NCI-H82 treated with DMSO at 0.1 percent for 48 hours (cell line): ENCODE data around the gene FRMD4A.
"Not testable (repeated sequence)": the region's sequence is repeated elsewhere in the genome, so short reads cannot be mapped to it uniquely, and the experiment has no call there.

Source experiments
- DNase-seq: peaks from one replicate; lab custom pipeline; 2025; ENCODE audit not compliant: unreplicated experiment; lab: John Stamatoyannopoulos, UW

FRMD4A gene

DNA sequence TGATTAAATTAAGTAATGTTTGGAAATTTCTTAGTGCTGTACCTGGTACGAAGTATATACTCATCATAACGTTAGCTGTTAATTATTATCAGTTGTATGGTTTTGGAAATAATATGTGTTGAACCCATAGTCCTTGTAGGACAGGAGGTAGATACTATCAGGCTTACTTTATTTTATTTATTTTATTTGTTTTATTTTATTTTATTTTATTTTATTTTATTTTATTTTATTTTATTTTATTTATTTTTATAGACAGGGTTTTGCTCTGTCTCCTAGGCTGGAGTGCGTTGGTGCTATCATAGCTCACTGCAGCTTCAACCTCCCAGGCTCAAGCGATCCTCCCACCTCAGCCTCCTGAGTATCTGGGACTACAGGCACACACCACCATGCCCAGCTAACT lies 465.5 kb downstream of the FRMD4A start:
- DNase-seq, result not testable (repeated sequence)

GRCh38 chr10:13862546-13863233 lies 468.0 kb downstream of the FRMD4A start:
- DNase-seq, result no peak

- DNase-seq, result no peak
Measured at GRCh38 chr10:13860886-13861285, 469.8 kb downstream of the FRMD4A start.

DNA sequence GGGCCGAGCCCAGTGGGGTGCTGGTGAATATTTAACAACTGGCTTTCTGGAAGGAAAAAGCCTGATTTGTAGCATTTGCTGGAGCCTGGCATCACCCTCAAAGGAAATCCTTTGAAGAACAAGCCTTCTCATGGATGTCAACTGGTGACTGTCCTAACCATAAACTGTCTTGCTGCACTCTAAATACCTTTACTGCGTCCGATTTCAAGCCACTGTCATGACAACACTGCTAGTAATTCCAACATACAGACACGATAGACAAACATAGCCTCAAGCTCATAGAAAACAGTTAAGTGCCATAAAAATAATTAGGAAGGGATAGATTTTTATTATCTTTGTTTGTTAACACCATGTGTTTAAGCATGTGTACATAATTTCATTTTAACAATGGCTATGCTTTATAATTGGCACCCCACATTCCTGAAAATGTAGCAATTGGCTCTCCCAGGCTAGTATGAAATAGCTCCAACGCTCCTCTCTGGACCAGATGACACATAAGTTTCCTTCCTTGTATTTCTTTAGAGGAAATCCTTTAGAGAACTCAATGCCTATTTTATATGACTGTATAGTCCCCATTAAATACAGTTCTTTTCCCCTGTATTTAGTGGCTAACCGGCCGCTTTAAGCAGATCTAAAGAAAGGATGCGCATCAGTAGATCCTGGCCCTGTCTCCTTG lies 470.6 kb downstream of the FRMD4A start:
- no peak for DNase-seq

- DNase-seq, result no peak
Measured at GRCh38 chr10:13858709-13859108, 472.0 kb downstream of the FRMD4A start.

DNA sequence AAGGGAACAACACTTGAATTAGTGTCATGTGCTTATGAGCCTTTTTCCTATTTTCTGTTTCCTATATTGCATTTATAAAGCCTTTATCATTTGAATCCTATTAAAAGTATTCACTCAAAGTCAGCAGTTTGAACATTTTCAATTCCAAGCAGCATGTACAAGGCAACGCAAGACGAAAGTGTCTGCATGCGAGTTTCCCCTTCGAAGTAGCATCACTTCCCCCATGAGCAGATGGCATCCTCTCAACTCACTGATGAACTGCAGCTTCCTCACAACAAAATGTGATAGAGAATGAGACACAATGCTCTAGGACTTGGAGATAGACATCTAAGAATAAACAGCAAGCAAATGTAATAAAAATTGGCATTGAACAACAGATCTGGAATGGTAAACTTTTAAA lies 473.3 kb downstream of the FRMD4A start:
- no peak for DNase-seq

- DNase-seq, result no peak
Measured at GRCh38 chr10:13853854-13854253, 476.9 kb downstream of the FRMD4A start.

GRCh38 chr10:13852872-13853271 lies 477.9 kb downstream of the FRMD4A start:
- DNase-seq, result no peak

DNA sequence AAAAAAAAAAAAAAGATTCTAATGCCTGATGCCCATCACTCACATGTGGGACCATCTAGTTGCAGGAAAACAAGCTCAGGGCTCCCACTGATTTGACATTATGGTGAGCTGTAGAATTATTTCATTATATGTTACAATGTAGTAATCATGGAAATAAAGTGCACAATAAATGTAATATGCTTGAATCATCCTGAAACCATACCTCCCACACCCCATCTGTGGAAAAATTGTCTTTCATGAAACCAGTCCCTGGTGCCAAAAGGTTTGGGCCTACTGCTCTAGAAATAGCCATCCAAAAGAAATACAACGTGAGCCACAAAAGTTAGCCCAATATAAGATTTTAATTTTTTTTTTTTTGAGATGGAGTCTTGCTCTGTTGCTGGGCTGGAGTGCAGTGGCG lies 478.8 kb downstream of the FRMD4A start:
- DNase-seq, result no peak

- DNase-seq, result no peak
Measured at GRCh38 chr10:13848520-13849445, 481.9 kb downstream of the FRMD4A start.

- DNase-seq, result no peak
Measured at GRCh38 chr10:13847201-13847631, 483.5 kb downstream of the FRMD4A start.

DNA sequence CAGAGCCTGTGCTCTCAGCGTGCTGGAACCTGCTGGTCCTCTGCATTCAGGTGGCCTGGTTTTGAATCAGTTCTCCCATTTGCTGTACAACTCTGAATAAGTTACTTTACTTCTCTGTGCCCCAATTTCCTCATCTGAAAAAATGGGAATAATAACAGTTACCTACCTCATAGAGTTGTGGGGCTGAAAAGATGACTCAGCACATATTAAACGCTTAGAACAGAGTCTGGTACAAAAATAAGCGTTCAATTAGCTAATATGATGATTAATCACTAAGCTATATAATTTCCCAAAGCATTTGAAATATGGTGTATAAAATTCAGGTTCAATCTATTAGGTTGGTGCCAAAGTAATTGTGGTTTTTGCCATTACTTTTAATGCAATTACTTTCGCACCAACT lies 484.8 kb downstream of the FRMD4A start:
- DNase-seq, result no peak

- no peak for DNase-seq
Measured at GRCh38 chr10:13844651-13845050, 486.1 kb downstream of the FRMD4A start.

- DNase-seq, result no peak
Measured at GRCh38 chr10:13842117-13842516, 488.6 kb downstream of the FRMD4A start.

- no peak for DNase-seq
Measured at GRCh38 chr10:13840036-13840435, 490.7 kb downstream of the FRMD4A start.

- DNase-seq, result no peak
Measured at GRCh38 chr10:13839430-13839990, 491.2 kb downstream of the FRMD4A start.

GRCh38 chr10:13839030-13839429 lies 491.7 kb downstream of the FRMD4A start:
- no peak for DNase-seq

GRCh38 chr10:13837966-13838365 lies 492.8 kb downstream of the FRMD4A start:
- DNase-seq, result no peak

DNA sequence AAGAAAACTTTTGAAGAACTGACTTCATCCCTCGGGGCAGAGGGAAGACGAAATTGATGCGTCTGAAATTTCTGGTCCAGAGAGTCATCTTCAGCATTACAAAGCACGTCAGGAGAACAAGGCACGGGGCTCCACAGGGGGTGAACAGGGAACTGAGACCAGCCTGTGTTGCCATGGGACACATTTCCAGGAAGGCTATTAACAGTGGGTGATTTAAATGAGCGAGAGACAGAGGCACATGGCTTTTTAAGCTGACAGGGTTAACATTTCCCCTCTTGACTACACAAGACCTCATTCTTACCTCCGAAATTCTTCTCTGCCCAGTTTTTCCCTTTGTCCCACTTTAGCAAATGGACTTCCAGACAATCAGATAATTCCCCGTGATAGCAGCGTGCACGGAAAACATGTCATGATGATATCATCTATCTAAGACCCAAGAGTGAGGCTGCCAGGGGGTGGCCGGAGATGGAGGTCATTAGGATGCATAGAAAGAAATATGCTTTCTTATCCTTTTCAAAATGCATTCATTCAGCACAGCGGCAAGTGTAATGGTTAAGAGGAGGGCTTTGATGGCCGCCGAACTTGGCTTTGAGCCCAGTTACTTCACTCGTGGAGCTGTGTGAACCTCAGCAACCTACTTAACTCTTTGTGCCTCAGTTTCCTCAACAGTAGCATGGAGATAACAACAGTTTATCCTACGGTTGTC lies 496.0 kb downstream of the FRMD4A start:
- DNase-seq, result no peak

DNA sequence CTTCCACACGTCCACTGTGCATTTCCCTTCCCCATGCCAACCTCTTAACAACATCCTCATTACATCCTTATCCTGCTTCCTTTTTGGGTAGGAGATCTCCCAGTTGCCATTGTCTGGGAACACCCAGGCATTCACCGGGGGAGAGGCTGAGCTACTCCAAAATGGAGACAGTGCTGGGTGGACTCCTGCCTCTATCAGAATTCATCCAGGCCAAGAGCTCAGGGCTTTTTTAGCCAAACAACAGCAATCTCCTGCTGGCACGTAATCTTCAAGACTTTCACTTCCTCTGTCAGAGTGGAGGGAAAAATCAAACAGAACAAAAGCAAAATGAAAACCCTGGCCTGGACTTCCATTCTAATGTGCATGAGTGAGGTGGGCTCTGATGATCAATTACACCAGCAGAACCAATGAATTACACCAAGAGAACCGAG lies 499.0 kb downstream of the FRMD4A start:
- no peak for DNase-seq

DNA sequence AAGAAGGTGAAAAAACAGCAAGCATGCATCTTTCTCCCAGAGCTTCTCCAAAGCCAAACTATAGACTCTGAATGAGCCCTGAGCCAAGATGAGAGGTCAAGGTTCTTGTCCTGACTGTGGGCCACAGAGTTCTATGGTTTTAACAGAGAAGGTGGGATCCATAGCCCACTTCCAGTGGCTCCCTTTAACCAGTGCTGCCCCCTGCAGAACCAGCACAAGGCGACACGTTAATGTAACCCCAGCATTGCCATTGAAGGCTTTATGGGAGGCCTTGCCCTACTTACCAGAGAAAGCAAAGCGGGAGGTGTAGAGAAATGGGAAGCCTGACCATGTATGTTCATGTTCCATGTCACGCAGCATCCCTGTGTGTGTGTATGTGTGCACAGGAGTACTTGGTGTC lies 500.3 kb downstream of the FRMD4A start:
- no peak for DNase-seq
